HepG2 (cell line): ENCODE results near the gene PSMA3. TPM values are rescaled to one million over a fixed set of nuclear protein-coding genes. Genes with fewer than 3 reads are reported as not detected.

ENCODE experiments used
- GLMP ChIP-seq: sonication (generic); formaldehyde crosslinking; IDR thresholded peaks from 2 replicates; pipeline ENCODE4 v1.9.0; 2021; ENCODE audit warnings: missing genetic modification reagents, mild to moderate bottlenecking, borderline replicate concordance
- ISL2 ChIP-seq: sonication (generic); formaldehyde crosslinking; IDR thresholded peaks from 2 replicates; pipeline ENCODE4 v1.5.0; 2020; ENCODE audit warnings: missing genetic modification reagents
- MEF2D ChIP-seq: sonication (generic); formaldehyde crosslinking; IDR thresholded peaks from 2 replicates; pipeline ENCODE4 v1.5.1; 2020; ENCODE audit warnings: mild to moderate bottlenecking, missing genetic modification reagents
- MXD1 ChIP-seq: sonication (generic); formaldehyde crosslinking; IDR thresholded peaks from 2 replicates; pipeline ENCODE4 v1.4.0; 2020; ENCODE audit warnings: mild to moderate bottlenecking, missing genetic modification reagents
- NFKBIZ ChIP-seq: IDR thresholded peaks from 2 replicates; pipeline ENCODE4 v1.6.1; 2018; ENCODE audit warnings: missing genetic modification reagents, missing compliant biosample characterization
- SIN3B ChIP-seq: fragments of 150-350 bp; IDR thresholded peaks from 2 replicates; pipeline ENCODE4 v1.6.1; 2014; ENCODE audit warnings: low read length
- SP2 ChIP-seq: sonication (generic); formaldehyde crosslinking; IDR thresholded peaks from 2 replicates; pipeline ENCODE4 v1.5.1; 2020; ENCODE audit warnings: mild to moderate bottlenecking, missing genetic modification reagents
- ZNF260 ChIP-seq: sonication (generic); formaldehyde crosslinking; IDR thresholded peaks from 2 replicates; pipeline ENCODE4 v1.4.0; 2020; ENCODE audit warnings: missing genetic modification reagents, low read depth, mild to moderate bottlenecking, borderline replicate concordance
- ZNF644 ChIP-seq: IDR thresholded peaks from 2 replicates; pipeline ENCODE4 v1.6.1; 2016; ENCODE audit warnings: low read depth
- ZNF772 ChIP-seq: sonication (generic); formaldehyde crosslinking; IDR thresholded peaks from 2 replicates; pipeline ENCODE4 v1.5.0; 2020; ENCODE audit warnings: mild to moderate bottlenecking, missing genetic modification reagents
- ZNF790 ChIP-seq: sonication (generic); formaldehyde crosslinking; IDR thresholded peaks from 2 replicates; pipeline ENCODE4 v1.8.0; 2022; ENCODE audit warnings: missing genetic modification reagents, mild to moderate bottlenecking, borderline replicate concordance
- polyA plus RNA-seq, 8 experiments: library from polyadenylated mRNA; depleted of rRNA in 3 of 8; stranded (reverse) in 7 of 8; unstranded in 1 of 8; fragments of >200 nt; fragmentation: Illumina TruSeq in 4 of 8; extraction: Trizol in 4 of 8; gene quantifications; 2 replicates each; pipeline versions ENCODE4 v1.2.1 to v1.2.3, GENCODE V29; 2011 to 2016; ENCODE audit warnings: low read depth in 4 of 8, missing spikeins in 1 of 8, mixed read lengths in 1 of 8; ENCODE audit not compliant: insufficient read depth in 1 of 8
- total RNA-seq, 5 experiments: library from RNA; depleted of rRNA; stranded (reverse); fragments of >200 nt; fragmentation: Illumina TruSeq; extraction: Trizol; gene quantifications; 2 replicates each; pipeline ENCODE4 v1.2.3, GENCODE V29; 2016; ENCODE audit warnings: low read depth in 1 of 5
- TF ChIP-seq, protein P1 (sequence below): sonication (generic); formaldehyde crosslinking; IDR thresholded peaks from 2 replicates; pipeline ENCODE4 v1.4.0; 2020; ENCODE audit warnings: missing genetic modification reagents
- TF ChIP-seq, protein P2 (sequence below): sonication (generic); formaldehyde crosslinking; IDR thresholded peaks from 2 replicates; pipeline ENCODE4 v1.5.1; 2020; ENCODE audit warnings: mild to moderate bottlenecking, missing genetic modification reagents, moderate library complexity
- TF ChIP-seq, protein P3 (sequence below): sonication (generic); formaldehyde crosslinking; IDR thresholded peaks from 2 replicates; pipeline ENCODE4 v1.4.0; 2020; ENCODE audit warnings: missing genetic modification reagents
- TF ChIP-seq, protein P4 (sequence below): sonication (generic); formaldehyde crosslinking; IDR thresholded peaks from 2 replicates; pipeline ENCODE4 v1.4.0; 2020; ENCODE audit warnings: mild to moderate bottlenecking, missing genetic modification reagents

Gene PSMA3
- total and polyA plus RNA-seq, 2 of the 13 experiments (the other 11 are each of a cell fraction or from before 2014, with no cell fraction given): 232 to 275 TPM

GRCh38 chr14:58199726-58200479 lies 44.7 kb upstream of the PSMA3 start, which contains the start of gene ACTR10 (continued):
- TF ChIP-seq MEF2D (CRISPR knock-in tag) (no peak), SIN3B (no peak), NFKBIZ (CRISPR knock-in tag) (no peak), SP2 (no peak), GLMP (CRISPR knock-in tag) (no peak), ISL2 (CRISPR knock-in tag) (0 out of 2 replicates have a peak, but pooled peaks have one; percentile 30), ZNF644 (CRISPR knock-in tag) (no peak), ZNF772 (CRISPR knock-in tag) (0 out of 2 replicates have a peak, but pooled peaks have one; percentile 34), ZNF260 (CRISPR knock-in tag) (no peak), MXD1 (CRISPR knock-in tag) (peak; percentile 65; the same call in 1 of the 2 replicates), ZNF790 (CRISPR knock-in tag) (no peak)
- TF ChIP-seq, protein P1, sequence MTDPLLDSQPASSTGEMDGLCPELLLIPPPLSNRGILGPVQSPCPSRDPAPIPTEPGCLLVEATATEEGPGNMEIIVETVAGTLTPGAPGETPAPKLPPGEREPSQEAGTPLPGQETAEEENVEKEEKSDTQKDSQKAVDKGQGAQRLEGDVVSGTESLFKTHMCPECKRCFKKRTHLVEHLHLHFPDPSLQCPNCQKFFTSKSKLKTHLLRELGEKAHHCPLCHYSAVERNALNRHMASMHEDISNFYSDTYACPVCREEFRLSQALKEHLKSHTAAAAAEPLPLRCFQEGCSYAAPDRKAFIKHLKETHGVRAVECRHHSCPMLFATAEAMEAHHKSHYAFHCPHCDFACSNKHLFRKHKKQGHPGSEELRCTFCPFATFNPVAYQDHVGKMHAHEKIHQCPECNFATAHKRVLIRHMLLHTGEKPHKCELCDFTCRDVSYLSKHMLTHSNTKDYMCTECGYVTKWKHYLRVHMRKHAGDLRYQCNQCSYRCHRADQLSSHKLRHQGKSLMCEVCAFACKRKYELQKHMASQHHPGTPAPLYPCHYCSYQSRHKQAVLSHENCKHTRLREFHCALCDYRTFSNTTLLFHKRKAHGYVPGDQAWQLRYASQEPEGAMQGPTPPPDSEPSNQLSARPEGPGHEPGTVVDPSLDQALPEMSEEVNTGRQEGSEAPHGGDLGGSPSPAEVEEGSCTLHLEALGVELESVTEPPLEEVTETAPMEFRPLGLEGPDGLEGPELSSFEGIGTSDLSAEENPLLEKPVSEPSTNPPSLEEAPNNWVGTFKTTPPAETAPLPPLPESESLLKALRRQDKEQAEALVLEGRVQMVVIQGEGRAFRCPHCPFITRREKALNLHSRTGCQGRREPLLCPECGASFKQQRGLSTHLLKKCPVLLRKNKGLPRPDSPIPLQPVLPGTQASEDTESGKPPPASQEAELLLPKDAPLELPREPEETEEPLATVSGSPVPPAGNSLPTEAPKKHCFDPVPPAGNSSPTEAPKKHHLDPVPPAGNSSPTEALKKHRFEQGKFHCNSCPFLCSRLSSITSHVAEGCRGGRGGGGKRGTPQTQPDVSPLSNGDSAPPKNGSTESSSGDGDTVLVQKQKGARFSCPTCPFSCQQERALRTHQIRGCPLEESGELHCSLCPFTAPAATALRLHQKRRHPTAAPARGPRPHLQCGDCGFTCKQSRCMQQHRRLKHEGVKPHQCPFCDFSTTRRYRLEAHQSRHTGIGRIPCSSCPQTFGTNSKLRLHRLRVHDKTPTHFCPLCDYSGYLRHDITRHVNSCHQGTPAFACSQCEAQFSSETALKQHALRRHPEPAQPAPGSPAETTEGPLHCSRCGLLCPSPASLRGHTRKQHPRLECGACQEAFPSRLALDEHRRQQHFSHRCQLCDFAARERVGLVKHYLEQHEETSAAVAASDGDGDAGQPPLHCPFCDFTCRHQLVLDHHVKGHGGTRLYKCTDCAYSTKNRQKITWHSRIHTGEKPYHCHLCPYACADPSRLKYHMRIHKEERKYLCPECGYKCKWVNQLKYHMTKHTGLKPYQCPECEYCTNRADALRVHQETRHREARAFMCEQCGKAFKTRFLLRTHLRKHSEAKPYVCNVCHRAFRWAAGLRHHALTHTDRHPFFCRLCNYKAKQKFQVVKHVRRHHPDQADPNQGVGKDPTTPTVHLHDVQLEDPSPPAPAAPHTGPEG (CRISPR knock-in tag): no peak; the same call in 1 of the 2 replicates
- TF ChIP-seq, protein P2, sequence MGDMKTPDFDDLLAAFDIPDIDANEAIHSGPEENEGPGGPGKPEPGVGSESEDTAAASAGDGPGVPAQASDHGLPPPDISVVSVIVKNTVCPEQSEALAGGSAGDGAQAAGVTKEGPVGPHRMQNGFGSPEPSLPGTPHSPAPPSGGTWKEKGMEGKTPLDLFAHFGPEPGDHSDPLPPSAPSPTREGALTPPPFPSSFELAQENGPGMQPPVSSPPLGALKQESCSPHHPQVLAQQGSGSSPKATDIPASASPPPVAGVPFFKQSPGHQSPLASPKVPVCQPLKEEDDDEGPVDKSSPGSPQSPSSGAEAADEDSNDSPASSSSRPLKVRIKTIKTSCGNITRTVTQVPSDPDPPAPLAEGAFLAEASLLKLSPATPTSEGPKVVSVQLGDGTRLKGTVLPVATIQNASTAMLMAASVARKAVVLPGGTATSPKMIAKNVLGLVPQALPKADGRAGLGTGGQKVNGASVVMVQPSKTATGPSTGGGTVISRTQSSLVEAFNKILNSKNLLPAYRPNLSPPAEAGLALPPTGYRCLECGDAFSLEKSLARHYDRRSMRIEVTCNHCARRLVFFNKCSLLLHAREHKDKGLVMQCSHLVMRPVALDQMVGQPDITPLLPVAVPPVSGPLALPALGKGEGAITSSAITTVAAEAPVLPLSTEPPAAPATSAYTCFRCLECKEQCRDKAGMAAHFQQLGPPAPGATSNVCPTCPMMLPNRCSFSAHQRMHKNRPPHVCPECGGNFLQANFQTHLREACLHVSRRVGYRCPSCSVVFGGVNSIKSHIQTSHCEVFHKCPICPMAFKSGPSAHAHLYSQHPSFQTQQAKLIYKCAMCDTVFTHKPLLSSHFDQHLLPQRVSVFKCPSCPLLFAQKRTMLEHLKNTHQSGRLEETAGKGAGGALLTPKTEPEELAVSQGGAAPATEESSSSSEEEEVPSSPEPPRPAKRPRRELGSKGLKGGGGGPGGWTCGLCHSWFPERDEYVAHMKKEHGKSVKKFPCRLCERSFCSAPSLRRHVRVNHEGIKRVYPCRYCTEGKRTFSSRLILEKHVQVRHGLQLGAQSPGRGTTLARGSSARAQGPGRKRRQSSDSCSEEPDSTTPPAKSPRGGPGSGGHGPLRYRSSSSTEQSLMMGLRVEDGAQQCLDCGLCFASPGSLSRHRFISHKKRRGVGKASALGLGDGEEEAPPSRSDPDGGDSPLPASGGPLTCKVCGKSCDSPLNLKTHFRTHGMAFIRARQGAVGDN: peak; percentile 68
- TF ChIP-seq, protein P3, sequence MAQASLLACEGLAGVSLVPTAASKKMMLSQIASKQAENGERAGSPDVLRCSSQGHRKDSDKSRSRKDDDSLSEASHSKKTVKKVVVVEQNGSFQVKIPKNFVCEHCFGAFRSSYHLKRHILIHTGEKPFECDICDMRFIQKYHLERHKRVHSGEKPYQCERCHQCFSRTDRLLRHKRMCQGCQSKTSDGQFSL (CRISPR knock-in tag): no peak
- TF ChIP-seq, protein P4, sequence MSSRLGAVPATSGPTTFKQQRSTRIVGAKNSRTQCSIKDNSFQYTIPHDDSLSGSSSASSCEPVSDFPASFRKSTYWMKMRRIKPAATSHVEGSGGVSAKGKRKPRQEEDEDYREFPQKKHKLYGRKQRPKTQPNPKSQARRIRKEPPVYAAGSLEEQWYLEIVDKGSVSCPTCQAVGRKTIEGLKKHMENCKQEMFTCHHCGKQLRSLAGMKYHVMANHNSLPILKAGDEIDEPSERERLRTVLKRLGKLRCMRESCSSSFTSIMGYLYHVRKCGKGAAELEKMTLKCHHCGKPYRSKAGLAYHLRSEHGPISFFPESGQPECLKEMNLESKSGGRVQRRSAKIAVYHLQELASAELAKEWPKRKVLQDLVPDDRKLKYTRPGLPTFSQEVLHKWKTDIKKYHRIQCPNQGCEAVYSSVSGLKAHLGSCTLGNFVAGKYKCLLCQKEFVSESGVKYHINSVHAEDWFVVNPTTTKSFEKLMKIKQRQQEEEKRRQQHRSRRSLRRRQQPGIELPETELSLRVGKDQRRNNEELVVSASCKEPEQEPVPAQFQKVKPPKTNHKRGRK (CRISPR knock-in tag): no peak
